Neural cell (in vitro differentiated cells): Measurements from ENCODE around the gene MAP4K4. TPM values are rescaled to one million over a fixed set of nuclear protein-coding genes. Genes with fewer than 3 reads are reported as not detected.

Experiments
- H2AFZ ChIP-seq: fragments of 200-600, 300-800 bp; sonication (generic), shearing (Covaris generic); 2 replicates; pipeline ENCODE4 v1.6.0; 2014; ENCODE audit warnings: low read depth, mild to moderate bottlenecking, antibody characterized with exemption, low read length, moderate library complexity
- H3F3A ChIP-seq: fragments of 200-600 bp; shearing (Covaris generic); 2 replicates; pipeline ENCODE4 v1.6.1; 2016; ENCODE audit warnings: mild to moderate bottlenecking, moderate library complexity, mixed read lengths, antibody characterized with exemption, low read length; ENCODE audit not compliant: insufficient read depth, poor library complexity, severe bottlenecking
- H3K27ac ChIP-seq: fragments of 200-600, 300-800 bp; sonication (generic), shearing (Covaris generic); 2 replicates; pipeline ENCODE4 v1.5.1; 2014; ENCODE audit warnings: mild to moderate bottlenecking, low read length, moderate library complexity
- H3K27me3 ChIP-seq: fragments of 300-800, 200-600 bp; sonication (generic), shearing (Covaris generic); 2 replicates; pipeline ENCODE4 v1.6.0; 2014; ENCODE audit warnings: mild to moderate bottlenecking, low read depth, low read length, moderate library complexity; ENCODE audit not compliant: insufficient read depth
- H3K36me3 ChIP-seq: fragments of 300-800, 200-600 bp; sonication (generic), shearing (Covaris generic); 2 replicates; pipeline ENCODE4 v1.5.1; 2014; ENCODE audit warnings: mild to moderate bottlenecking, antibody characterized with exemption, low read length, moderate library complexity; ENCODE audit not compliant: insufficient read depth
- H3K4me2 ChIP-seq: fragments of 300-800, 200-600 bp; sonication (generic), shearing (Covaris generic); 2 replicates; pipeline ENCODE4 v1.6.0; 2014; ENCODE audit warnings: mild to moderate bottlenecking, low read length
- H3K4me3 ChIP-seq: fragments of 300-800, 200-600 bp; sonication (generic), shearing (Covaris generic); 2 replicates; pipeline ENCODE4 v1.5.1; 2014; ENCODE audit warnings: mild to moderate bottlenecking, low read length, moderate library complexity
- H3K79me2 ChIP-seq: fragments of 200-600 bp; shearing (Covaris generic); replicated peaks from 2 replicates; pipeline ENCODE4 v1.6.0; 2014; ENCODE audit warnings: mild to moderate bottlenecking, low read length, moderate library complexity; ENCODE audit not compliant: insufficient read depth
- H3K9ac ChIP-seq: fragments of 300-800, 200-600 bp; sonication (generic), shearing (Covaris generic); 2 replicates; pipeline ENCODE4 v1.6.1; 2016; ENCODE audit warnings: mild to moderate bottlenecking, low read length, mixed read lengths
- H3K9me2 ChIP-seq: fragments of 200-600 bp; shearing (Covaris generic); 2 replicates; pipeline ENCODE4 v1.6.1; 2016; ENCODE audit warnings: mild to moderate bottlenecking, low read length, mixed read lengths; ENCODE audit not compliant: insufficient read depth
- H3K9me3 ChIP-seq: fragments of 200-600, 300-800 bp; sonication (generic), shearing (Covaris generic); 2 replicates; pipeline ENCODE4 v1.6.1; 2016; ENCODE audit warnings: mild to moderate bottlenecking, mixed run types, low read length, moderate library complexity, mixed read lengths
- H4K20me1 ChIP-seq: fragments of 200-600 bp; shearing (Covaris generic); 2 replicates; pipeline ENCODE4 v1.6.1; 2016; ENCODE audit warnings: mild to moderate bottlenecking, mixed run types; ENCODE audit not compliant: insufficient read depth
- EP300 ChIP-seq: fragments of 450-650 bp; conservative IDR thresholded peaks from 2 replicates; pipeline ENCODE4 v1.6.1; 2014; ENCODE audit warnings: antibody characterized with exemption, mild to moderate bottlenecking, moderate library complexity; ENCODE audit not compliant: poor library complexity, severe bottlenecking
- EZH2 ChIP-seq: fragments of 200-600, 300-800 bp; shearing (Covaris generic), sonication (generic); IDR thresholded peaks from 2 replicates; pipeline ENCODE4 v1.6.1; 2014; ENCODE audit warnings: antibody characterized with exemption, low read length, borderline replicate concordance, mild to moderate bottlenecking; ENCODE audit not compliant: insufficient read depth, poor library complexity, severe bottlenecking
- MXI1 ChIP-seq: fragments of 450-650 bp; conservative IDR thresholded peaks from 2 replicates; pipeline ENCODE4 v1.6.1; 2014; ENCODE audit warnings: antibody characterized with exemption, mild to moderate bottlenecking; ENCODE audit not compliant: poor library complexity, severe bottlenecking
- POLR2AphosphoS5 ChIP-seq: IDR thresholded peaks from 2 replicates; pipeline ENCODE4 v1.6.1; 2012
- RAD21 ChIP-seq: fragments of 450-650 bp; conservative IDR thresholded peaks from 2 replicates; pipeline ENCODE4 v1.6.1; 2014; ENCODE audit warnings: antibody characterized with exemption, mild to moderate bottlenecking, moderate library complexity
- SMC3 ChIP-seq: fragments of 450-650 bp; conservative IDR thresholded peaks from 2 replicates; pipeline ENCODE4 v1.6.1; 2014; ENCODE audit warnings: antibody characterized with exemption, mild to moderate bottlenecking, moderate library complexity; ENCODE audit not compliant: poor library complexity
- TAF1 ChIP-seq: IDR thresholded peaks from 2 replicates; pipeline ENCODE4 v1.6.1; 2012; ENCODE audit warnings: low read depth
- polyA plus RNA-seq: library from polyadenylated mRNA; depleted of rRNA; stranded (reverse); fragments of >200 nt; gene quantifications from 2 replicates; pipeline ENCODE4 v1.2.3, GENCODE V29; 2014
- TF ChIP-seq, protein P1 (sequence below): IDR thresholded peaks from 2 replicates; pipeline ENCODE4 v1.6.1; 2012; ENCODE audit warnings: borderline replicate concordance
- TF ChIP-seq, protein P2 (sequence below): fragments of 450-650 bp; IDR thresholded peaks from 2 replicates; pipeline ENCODE4 v1.5.1; 2014; ENCODE audit warnings: antibody characterized with exemption, mild to moderate bottlenecking, moderate library complexity; ENCODE audit not compliant: poor library complexity, severe bottlenecking

The MAP4K4 gene
- polyA plus RNA-seq, 1 donor from 2014 or later, result 125 TPM

DNA sequence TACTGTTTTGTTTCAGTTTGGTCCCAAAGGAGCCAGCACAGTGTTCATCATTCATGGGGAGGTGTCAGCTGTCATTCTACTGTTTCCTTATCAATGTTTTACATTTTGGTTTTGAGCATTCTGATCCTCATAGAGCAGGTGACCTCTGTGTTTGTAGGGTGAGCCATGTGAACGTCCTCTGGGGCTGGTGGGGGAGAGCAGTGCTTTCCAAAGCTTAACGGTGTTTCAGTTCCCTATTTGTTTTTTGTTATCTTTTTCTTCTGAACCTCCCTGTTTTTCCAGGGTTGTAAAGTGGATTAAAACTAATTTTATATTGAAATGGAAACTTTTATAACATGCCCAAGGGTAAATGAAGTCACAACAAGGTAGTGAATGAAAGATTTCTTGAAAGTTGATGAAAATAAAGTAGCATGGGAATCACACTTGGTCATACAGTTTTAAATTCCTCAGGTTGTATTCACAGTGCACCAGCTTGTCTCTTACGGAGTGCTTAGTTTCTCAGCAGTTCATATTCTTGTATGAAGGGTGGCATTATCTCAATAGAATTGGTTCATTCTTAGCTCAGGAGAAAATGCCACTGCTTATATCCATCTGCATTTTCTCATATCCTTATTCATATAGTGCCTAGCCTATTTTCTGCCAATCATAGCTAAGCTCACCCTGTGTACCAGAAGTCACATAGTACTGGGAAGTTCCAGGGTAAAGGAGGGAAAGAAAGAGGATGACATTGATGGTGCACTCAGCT lies 54.5 kb downstream of the MAP4K4 start:
- H3K4me3 ChIP-seq, result no peak overlapping the region
- H3K36me3 ChIP-seq, result no peaks in the 10 kb centered on the region
- H2AFZ ChIP-seq, result no peak overlapping the region
- H3K9me2 ChIP-seq, result no peaks in the 10 kb centered on the region
- H3K27ac ChIP-seq, result no peak overlapping the region
- peaks cover 79% of the 10 kb centered on the region for H3K79me2 ChIP-seq
- no peaks in the 10 kb centered on the region for H3K9me3 ChIP-seq
- H3F3A ChIP-seq, result no peaks in the 10 kb centered on the region
- H3K27me3 ChIP-seq, result no peaks in the 10 kb centered on the region
- TF ChIP-seq, protein P1, sequence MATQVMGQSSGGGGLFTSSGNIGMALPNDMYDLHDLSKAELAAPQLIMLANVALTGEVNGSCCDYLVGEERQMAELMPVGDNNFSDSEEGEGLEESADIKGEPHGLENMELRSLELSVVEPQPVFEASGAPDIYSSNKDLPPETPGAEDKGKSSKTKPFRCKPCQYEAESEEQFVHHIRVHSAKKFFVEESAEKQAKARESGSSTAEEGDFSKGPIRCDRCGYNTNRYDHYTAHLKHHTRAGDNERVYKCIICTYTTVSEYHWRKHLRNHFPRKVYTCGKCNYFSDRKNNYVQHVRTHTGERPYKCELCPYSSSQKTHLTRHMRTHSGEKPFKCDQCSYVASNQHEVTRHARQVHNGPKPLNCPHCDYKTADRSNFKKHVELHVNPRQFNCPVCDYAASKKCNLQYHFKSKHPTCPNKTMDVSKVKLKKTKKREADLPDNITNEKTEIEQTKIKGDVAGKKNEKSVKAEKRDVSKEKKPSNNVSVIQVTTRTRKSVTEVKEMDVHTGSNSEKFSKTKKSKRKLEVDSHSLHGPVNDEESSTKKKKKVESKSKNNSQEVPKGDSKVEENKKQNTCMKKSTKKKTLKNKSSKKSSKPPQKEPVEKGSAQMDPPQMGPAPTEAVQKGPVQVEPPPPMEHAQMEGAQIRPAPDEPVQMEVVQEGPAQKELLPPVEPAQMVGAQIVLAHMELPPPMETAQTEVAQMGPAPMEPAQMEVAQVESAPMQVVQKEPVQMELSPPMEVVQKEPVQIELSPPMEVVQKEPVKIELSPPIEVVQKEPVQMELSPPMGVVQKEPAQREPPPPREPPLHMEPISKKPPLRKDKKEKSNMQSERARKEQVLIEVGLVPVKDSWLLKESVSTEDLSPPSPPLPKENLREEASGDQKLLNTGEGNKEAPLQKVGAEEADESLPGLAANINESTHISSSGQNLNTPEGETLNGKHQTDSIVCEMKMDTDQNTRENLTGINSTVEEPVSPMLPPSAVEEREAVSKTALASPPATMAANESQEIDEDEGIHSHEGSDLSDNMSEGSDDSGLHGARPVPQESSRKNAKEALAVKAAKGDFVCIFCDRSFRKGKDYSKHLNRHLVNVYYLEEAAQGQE, result no peak
- TF ChIP-seq, protein P2, sequence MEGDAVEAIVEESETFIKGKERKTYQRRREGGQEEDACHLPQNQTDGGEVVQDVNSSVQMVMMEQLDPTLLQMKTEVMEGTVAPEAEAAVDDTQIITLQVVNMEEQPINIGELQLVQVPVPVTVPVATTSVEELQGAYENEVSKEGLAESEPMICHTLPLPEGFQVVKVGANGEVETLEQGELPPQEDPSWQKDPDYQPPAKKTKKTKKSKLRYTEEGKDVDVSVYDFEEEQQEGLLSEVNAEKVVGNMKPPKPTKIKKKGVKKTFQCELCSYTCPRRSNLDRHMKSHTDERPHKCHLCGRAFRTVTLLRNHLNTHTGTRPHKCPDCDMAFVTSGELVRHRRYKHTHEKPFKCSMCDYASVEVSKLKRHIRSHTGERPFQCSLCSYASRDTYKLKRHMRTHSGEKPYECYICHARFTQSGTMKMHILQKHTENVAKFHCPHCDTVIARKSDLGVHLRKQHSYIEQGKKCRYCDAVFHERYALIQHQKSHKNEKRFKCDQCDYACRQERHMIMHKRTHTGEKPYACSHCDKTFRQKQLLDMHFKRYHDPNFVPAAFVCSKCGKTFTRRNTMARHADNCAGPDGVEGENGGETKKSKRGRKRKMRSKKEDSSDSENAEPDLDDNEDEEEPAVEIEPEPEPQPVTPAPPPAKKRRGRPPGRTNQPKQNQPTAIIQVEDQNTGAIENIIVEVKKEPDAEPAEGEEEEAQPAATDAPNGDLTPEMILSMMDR, result no peak
- TF ChIP-seq RAD21 (no peak), EP300 (no peak), SMC3 (no peak), POLR2AphosphoS5 (no peak), TAF1 (no peak), EZH2 (no peak), MXI1 (no peak)
- peaks cover 44% of the 10 kb centered on the region for H4K20me1 ChIP-seq
- no peak overlapping the region for H3K9ac ChIP-seq
- no peak overlapping the region for H3K4me2 ChIP-seq

DNA sequence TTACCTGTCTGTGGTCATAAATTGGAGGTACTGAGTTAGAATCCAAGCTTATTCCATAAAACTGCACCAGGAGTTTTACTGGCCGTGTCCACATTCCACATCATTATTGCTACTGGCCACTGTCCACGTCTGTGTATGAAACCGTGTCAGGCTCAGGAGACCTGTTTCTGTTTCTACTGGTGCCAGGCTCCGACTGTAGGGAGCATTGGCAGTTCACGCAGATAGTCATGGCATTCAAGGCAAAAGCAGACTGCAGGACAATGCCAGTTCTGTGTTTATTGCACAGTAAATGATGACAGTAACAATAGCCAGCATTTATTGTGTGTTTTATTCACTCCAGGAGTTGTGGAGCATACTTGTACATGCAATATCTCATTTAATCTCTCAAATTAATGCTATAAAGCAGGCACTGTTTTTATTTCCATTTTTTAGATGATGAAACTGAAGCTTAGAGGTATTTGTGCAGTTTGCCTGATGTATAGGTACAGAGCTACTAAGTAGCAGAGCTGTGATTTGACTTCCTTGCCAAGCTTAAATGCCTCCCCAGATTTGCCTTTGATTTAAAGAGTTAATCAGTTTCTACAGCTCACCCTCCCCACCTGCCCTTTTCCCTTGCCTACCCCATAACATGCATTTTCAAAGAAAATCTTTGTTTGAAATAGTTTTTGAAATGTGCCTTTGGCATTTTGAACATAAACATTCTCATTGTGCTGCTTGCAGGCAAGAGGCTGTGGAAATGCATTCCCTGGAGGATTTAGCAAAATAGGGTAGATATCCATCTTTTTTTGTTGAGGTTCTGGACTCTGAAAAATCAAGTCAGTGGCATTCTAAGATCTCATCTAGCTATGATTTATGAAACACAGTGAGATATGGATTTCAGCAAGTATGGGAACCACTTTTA lies 55.5 kb downstream of the MAP4K4 start:
- no peak overlapping the region for H3K4me3 ChIP-seq
- no peak overlapping the region for H3K27ac ChIP-seq
- H3K36me3 ChIP-seq, result no peaks in the 10 kb centered on the region
- no peak overlapping the region for H3K9ac ChIP-seq
- H3K9me3 ChIP-seq, result no peaks in the 10 kb centered on the region
- TF ChIP-seq EZH2 (no peak), TAF1 (no peak), RAD21 (no peak), POLR2AphosphoS5 (no peak), MXI1 (no peak), SMC3 (no peak), EP300 (no peak)
- TF ChIP-seq, protein P1, result no peak
- TF ChIP-seq, protein P2, result no peak
- H3K79me2 ChIP-seq, result peaks cover 79% of the 10 kb centered on the region
- H4K20me1 ChIP-seq, result peaks cover 40% of the 10 kb centered on the region
- no peak overlapping the region for H3K4me2 ChIP-seq
- no peak overlapping the region for H2AFZ ChIP-seq
- no peaks in the 10 kb centered on the region for H3K9me2 ChIP-seq
- H3F3A ChIP-seq, result no peaks in the 10 kb centered on the region
- no peaks in the 10 kb centered on the region for H3K27me3 ChIP-seq
